Left lung (tissue), 10 donors: ENCODE data around the gene DNAJB6. TPM values are rescaled to one million over a fixed set of nuclear protein-coding genes. Genes with fewer than 3 reads are reported as not detected.

Experiments
- ATAC-seq: fragments of 200-7000 bp; cut with Tn5 transposase; one replicate; pipeline ENCODE4 v1.9.1; 2020; ENCODE audit warnings: moderate library complexity
- DNase-seq, 4 donors: peaks; one replicate each; pipeline ENCODE4 v3.0.0-alpha.2; 2013 to 2020
- H3K27ac ChIP-seq, 2 donors: fragments of 200-600 bp; sonication (generic) in 1 of 2; one replicate each; pipeline versions ENCODE4 v1.5.0 to v1.8.0; 2020 to 2021
- H3K27me3 ChIP-seq, 2 donors: fragments of 200-600 bp; sonication (generic) in 1 of 2; one replicate each; pipeline versions ENCODE4 v1.5.0 to v1.8.0; 2020 to 2021
- H3K36me3 ChIP-seq, 2 donors: fragments of 200-600 bp; sonication (generic) in 1 of 2; one replicate each; pipeline versions ENCODE4 v1.5.0 to v1.8.0; 2020 to 2021
- H3K4me1 ChIP-seq, 2 donors: fragments of 200-600 bp; one replicate each; pipeline ENCODE4 v1.8.0; 2021
- H3K4me3 ChIP-seq, 2 donors: fragments of 200-600 bp; sonication (generic) in 1 of 2; one replicate each; pipeline versions ENCODE4 v1.5.0 to v1.8.0; 2020 to 2021; ENCODE audit warnings: mild to moderate bottlenecking in 1 of 2
- H3K9me3 ChIP-seq, 2 donors: fragments of 200-600 bp; sonication (generic) in 1 of 2; one replicate each; pipeline versions ENCODE4 v1.5.0 to v1.8.0; 2020 to 2021
- intact Hi-C, 2 donors: fragments of 100-400 bp; cut with DNase I; formaldehyde crosslinking; loops; one replicate each; pipeline versions ENCODE4 v1.11.2 to v1.14.2; 2022
- polyA plus RNA-seq, 6 donors: library from polyadenylated mRNA; unstranded; fragments of 120-200 nt; gene quantifications; one replicate each; pipeline ENCODE4 v1.2.1, GENCODE V29; 2013; ENCODE audit not compliant: insufficient read length in 6 of 6
- total RNA-seq, 2 donors: library from RNA; stranded (reverse); fragmentation: NEBNext Ultra II Directional; extraction: Animal tissue kit (Norgen Biotek cat#: 25700); gene quantifications; one replicate each; pipeline ENCODE4 v1.2.1, GENCODE V29; 2021
- TF ChIP-seq, protein P1 (sequence below), 2 donors: fragments of 200-600 bp; sonication (generic) in 1 of 2; IDR thresholded peaks; one replicate each; pipeline versions ENCODE4 v1.5.0 to v1.8.0; 2021; ENCODE audit warnings: antibody characterized with exemption in 2 of 2
- donor health status: DM: no; HTN: yes; CAD: no.
- donor health status: DM: no; HTN: no; CAD: no.

DNAJB6 gene
- total and polyA plus RNA-seq, 8 donors, result 76.6 to 150 (median 131) TPM

GRCh38 chr7:157357129-157358040 is 20.6 kb downstream of the DNAJB6 start:
- H3K36me3 ChIP-seq, result peaks cover 0 to 40% of the 10 kb centered on the region in 2 donors
- no peak for ATAC-seq
- TF ChIP-seq, protein P1, sequence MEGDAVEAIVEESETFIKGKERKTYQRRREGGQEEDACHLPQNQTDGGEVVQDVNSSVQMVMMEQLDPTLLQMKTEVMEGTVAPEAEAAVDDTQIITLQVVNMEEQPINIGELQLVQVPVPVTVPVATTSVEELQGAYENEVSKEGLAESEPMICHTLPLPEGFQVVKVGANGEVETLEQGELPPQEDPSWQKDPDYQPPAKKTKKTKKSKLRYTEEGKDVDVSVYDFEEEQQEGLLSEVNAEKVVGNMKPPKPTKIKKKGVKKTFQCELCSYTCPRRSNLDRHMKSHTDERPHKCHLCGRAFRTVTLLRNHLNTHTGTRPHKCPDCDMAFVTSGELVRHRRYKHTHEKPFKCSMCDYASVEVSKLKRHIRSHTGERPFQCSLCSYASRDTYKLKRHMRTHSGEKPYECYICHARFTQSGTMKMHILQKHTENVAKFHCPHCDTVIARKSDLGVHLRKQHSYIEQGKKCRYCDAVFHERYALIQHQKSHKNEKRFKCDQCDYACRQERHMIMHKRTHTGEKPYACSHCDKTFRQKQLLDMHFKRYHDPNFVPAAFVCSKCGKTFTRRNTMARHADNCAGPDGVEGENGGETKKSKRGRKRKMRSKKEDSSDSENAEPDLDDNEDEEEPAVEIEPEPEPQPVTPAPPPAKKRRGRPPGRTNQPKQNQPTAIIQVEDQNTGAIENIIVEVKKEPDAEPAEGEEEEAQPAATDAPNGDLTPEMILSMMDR (IDR thresholded peaks at IDR 0.05), result no peak

DNA sequence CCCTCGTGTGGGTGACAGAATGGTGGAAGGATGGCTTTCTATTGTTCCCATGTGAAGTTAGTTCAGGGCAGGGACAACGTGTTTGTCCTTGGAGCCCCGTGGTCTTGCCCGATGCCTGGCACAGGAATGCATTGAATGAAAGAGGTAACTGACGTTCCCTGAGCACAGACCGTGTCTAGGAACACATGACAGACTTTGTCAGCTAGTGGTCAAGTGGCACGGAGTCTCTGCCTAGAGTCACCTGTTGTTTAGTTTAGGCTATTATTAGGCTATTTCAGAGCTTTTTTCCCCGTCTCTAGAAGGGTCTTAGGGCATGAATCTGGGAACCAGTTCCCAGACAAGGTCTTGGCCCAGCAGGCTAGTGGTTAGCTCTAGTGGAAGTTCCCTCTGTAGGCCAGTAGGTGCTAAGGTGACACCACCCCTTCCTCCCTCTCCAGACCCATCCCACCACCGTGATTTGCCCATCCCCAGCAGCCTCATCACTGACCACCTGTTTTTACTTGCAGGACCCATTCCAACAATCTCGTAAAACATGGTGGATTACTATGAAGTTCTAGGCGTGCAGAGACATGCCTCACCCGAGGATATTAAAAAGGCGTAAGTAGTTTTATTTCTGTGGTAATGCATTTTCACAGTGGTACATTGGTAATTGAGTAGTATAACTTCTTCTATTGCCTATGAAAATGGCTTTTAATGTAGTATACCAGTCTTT is 21.4 kb downstream of the DNAJB6 start:
- H3K27me3 ChIP-seq, result no peaks in the 10 kb centered on the region
- no peak overlapping the region for H3K27ac ChIP-seq
- intact Hi-C loops, result no loop called here
- TF ChIP-seq, protein P1 (IDR thresholded peaks at IDR 0.05), result no peak
- DNase-seq (no peak), ATAC-seq (no peak)
- H3K4me3 ChIP-seq, result no peak overlapping the region
- H3K4me1 ChIP-seq, result peaks cover 19 to 47% of the 10 kb centered on the region in 2 donors
- peaks cover under 1 to 48% of the 10 kb centered on the region in 2 donors for H3K36me3 ChIP-seq
- no peaks in the 10 kb centered on the region for H3K9me3 ChIP-seq

More at GRCh38 chr7:157357129-157358040, 20.6 kb downstream of the DNAJB6 start:
- no peak overlapping the region for H3K4me3 ChIP-seq
- H3K4me1 ChIP-seq, result peaks cover 19 to 55% of the 10 kb centered on the region in 2 donors
- peak overlapping the region in 1 of 2 donors; percentile 41 for H3K27ac ChIP-seq
- DNase-seq, result no peak
- no peaks in the 10 kb centered on the region for H3K27me3 ChIP-seq
- intact Hi-C loops, result no loop called here
- no peaks in the 10 kb centered on the region for H3K9me3 ChIP-seq

DNA sequence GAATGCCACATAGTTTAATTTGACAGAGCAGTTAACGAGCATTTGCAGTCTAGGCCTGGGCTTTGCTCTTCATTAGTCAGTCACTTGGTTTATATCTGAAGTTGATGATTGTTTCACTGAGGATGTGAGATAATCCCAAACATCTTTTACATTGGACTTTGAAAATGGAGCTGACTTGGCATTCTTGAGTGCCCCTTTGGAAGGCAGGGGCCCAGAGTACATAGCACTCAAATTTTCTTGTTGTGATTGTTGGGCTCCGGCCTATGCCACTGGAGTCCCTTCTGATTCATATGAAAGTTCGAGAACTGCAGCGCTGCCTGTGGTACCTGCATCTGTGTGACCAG is 21.9 kb downstream of the DNAJB6 start:
- H3K27ac ChIP-seq, result no peak overlapping the region
- no peaks in the 10 kb centered on the region for H3K9me3 ChIP-seq
- no peaks in the 10 kb centered on the region for H3K27me3 ChIP-seq
- no peak for DNase-seq
- ATAC-seq, result no peak
- TF ChIP-seq, protein P1 (IDR thresholded peaks at IDR 0.05), result no peak
- H3K4me3 ChIP-seq, result no peak overlapping the region
- H3K4me1 ChIP-seq, result peaks cover 19 to 41% of the 10 kb centered on the region in 2 donors
- intact Hi-C loops, result no loop called here
- peaks cover 4 to 54% of the 10 kb centered on the region in 2 donors for H3K36me3 ChIP-seq

- DNase-seq (no peak), ATAC-seq (no peak)
- TF ChIP-seq, protein P1 (IDR thresholded peaks at IDR 0.05), result no peak
- Histone ChIP-seq H3K9me3 (no peaks in the 10 kb centered on the region), H3K27me3 (no peaks in the 10 kb centered on the region), H3K4me3 (no peak overlapping the region), H3K27ac (no peak overlapping the region), H3K36me3 (peaks cover 4 to 62% of the 10 kb centered on the region in 2 donors), H3K4me1 (peaks cover 19 to 33% of the 10 kb centered on the region in 2 donors)
- intact Hi-C loops, result no loop called here
Observed at GRCh38 chr7:157359581-157359980, 22.8 kb downstream of the DNAJB6 start.

DNA sequence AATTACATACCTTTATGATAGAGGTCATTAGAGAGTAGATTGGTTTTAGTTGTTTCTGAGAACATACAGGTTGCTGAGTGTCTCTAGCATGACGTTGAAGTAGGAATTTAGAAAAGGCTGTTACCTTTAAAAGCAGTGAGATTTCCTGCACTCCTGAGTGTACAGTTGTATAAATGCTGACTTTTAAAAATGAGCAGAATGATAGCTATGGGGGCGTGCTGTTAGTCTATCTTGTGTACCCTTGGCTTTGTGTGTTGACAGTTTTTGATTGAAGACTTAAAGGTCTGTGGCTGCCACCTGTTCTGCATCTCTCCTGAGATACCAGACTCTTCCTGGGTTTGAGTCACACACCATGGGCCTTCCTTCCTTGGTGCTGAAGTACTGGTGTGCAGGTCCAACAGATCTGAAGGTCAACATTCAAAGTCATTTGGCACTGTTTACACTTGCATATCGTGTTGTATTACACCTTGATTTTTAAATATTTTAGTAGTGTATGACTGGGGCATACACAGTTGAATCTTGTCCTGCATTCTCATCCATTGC is 23.8 kb downstream of the DNAJB6 start:
- intact Hi-C loops, result no loop called here

More for the DNA sequence above, 23.8 kb downstream of the DNAJB6 start:
- Histone ChIP-seq H3K27me3 (no peaks in the 10 kb centered on the region), H3K4me3 (no peak overlapping the region), H3K9me3 (no peaks in the 10 kb centered on the region), H3K27ac (no peak overlapping the region), H3K36me3 (peaks cover 4 to 72% of the 10 kb centered on the region in 2 donors), H3K4me1 (peaks cover 11 to 23% of the 10 kb centered on the region in 2 donors)
- TF ChIP-seq, protein P1 (IDR thresholded peaks at IDR 0.05), result no peak
- DNase-seq, result no peak
- no peak for ATAC-seq
